ENCODE measurements around the gene C20orf144.

Gene C20orf144

GRCh38 chr20:33675136-33675959, 13.2 kb downstream of the C20orf144 start:
- no peak overlapping the region for H2AFZ ChIP-seq (ENCODE audit: low read length)
- no peaks in the 10 kb centered on the region for H4K20me1 ChIP-seq (ENCODE audit: insufficient read depth, low read length)
- H3K4me1 ChIP-seq (ENCODE audit: low read length), result peaks cover 16% of the 10 kb centered on the region
- no peak for DNase-seq
- peaks cover 33% of the 10 kb centered on the region for H3K79me2 ChIP-seq (ENCODE audit: low read length)
- no peaks in the 10 kb centered on the region for H3K9me3 ChIP-seq (replicated peaks; ENCODE audit: insufficient read depth, low read length)
- H3F3A ChIP-seq (ENCODE audit: insufficient read depth, low read length), result peaks cover 16% of the 10 kb centered on the region; the same call in 1 of the 2 replicates
- H3K27ac ChIP-seq (ENCODE audit: low read length), result no peak overlapping the region; the same call in 1 of the 2 replicates
- TF ChIP-seq EZH2phosphoT487 (IDR thresholded peaks at IDR 0.05; ENCODE audit: low read length), result no peak
- H3K4me2 ChIP-seq (ENCODE audit: low read depth, low read length), result peak overlapping the region; percentile 56; the same call in 1 of the 2 replicates
- H3K27me3 ChIP-seq (replicated peaks; ENCODE audit: insufficient read depth, low read length), result no peaks in the 10 kb centered on the region
- peak overlapping the region; percentile 53 for H3K4me3 ChIP-seq (ENCODE audit: low read length)
- H3K36me3 ChIP-seq (replicated peaks; ENCODE audit: insufficient read depth, low read length), result no peaks in the 10 kb centered on the region
- H3K9me2 ChIP-seq (replicated peaks; ENCODE audit: insufficient read depth, low read length), result no peaks in the 10 kb centered on the region
- H3K9ac ChIP-seq (ENCODE audit: low read length), result peak overlapping the region; percentile 29; the same call in 1 of the 2 replicates

DNA sequence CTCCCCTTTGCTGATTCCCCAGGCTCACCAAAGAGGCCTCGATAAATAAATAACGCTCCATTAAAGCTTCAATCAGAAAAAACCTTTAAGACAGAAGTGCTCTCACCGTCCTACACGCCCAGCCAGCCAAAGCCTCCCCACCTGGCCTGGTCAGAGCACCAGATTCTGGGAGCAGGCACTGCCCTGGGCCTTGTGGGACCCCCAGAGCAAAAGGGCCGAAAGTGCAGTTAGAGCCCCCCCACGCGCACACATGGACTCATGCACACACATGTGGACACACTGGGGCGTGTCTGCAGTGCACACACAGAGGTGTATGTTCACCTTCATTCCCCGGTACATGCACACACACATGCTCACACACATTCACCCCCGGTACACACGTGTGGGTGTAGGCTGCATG, 14.0 kb downstream of the C20orf144 start:
- Histone ChIP-seq H3K4me2 (ENCODE audit: low read depth, low read length) (no peak overlapping the region), H3K79me2 (ENCODE audit: low read length) (peaks cover 41% of the 10 kb centered on the region), H3K36me3 (replicated peaks; ENCODE audit: insufficient read depth, low read length) (no peaks in the 10 kb centered on the region), H3K4me1 (ENCODE audit: low read length) (peaks cover 16% of the 10 kb centered on the region), H2AFZ (ENCODE audit: low read length) (no peak overlapping the region), H3F3A (ENCODE audit: insufficient read depth, low read length) (peaks cover 16% of the 10 kb centered on the region; the same call in 1 of the 2 replicates), H3K4me3 (ENCODE audit: low read length) (no peak overlapping the region), H3K9ac (ENCODE audit: low read length) (no peak overlapping the region), H3K9me2 (replicated peaks; ENCODE audit: insufficient read depth, low read length) (no peaks in the 10 kb centered on the region), H3K27ac (ENCODE audit: low read length) (no peak overlapping the region), H3K9me3 (replicated peaks; ENCODE audit: insufficient read depth, low read length) (no peaks in the 10 kb centered on the region), H3K27me3 (replicated peaks; ENCODE audit: insufficient read depth, low read length) (no peaks in the 10 kb centered on the region), H4K20me1 (ENCODE audit: insufficient read depth, low read length) (no peaks in the 10 kb centered on the region)
- TF ChIP-seq EZH2 (optimal IDR thresholded peaks at IDR 0.05; ENCODE audit: low read depth, low read length), result no peak
- TF ChIP-seq EZH2phosphoT487 (IDR thresholded peaks at IDR 0.05; ENCODE audit: low read length), result no peak
- TF ChIP-seq, protein P1, sequence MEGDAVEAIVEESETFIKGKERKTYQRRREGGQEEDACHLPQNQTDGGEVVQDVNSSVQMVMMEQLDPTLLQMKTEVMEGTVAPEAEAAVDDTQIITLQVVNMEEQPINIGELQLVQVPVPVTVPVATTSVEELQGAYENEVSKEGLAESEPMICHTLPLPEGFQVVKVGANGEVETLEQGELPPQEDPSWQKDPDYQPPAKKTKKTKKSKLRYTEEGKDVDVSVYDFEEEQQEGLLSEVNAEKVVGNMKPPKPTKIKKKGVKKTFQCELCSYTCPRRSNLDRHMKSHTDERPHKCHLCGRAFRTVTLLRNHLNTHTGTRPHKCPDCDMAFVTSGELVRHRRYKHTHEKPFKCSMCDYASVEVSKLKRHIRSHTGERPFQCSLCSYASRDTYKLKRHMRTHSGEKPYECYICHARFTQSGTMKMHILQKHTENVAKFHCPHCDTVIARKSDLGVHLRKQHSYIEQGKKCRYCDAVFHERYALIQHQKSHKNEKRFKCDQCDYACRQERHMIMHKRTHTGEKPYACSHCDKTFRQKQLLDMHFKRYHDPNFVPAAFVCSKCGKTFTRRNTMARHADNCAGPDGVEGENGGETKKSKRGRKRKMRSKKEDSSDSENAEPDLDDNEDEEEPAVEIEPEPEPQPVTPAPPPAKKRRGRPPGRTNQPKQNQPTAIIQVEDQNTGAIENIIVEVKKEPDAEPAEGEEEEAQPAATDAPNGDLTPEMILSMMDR (IDR thresholded peaks at IDR 0.05; ENCODE audit: low read length), result no peak
- DNase-seq, result peak; percentile 5

- Histone ChIP-seq H2AFZ (ENCODE audit: low read length) (no peak overlapping the region), H3F3A (ENCODE audit: insufficient read depth, low read length) (peaks cover 16% of the 10 kb centered on the region; the same call in 1 of the 2 replicates), H3K27ac (ENCODE audit: low read length) (no peak overlapping the region), H3K4me1 (ENCODE audit: low read length) (peaks cover 16% of the 10 kb centered on the region), H3K9ac (ENCODE audit: low read length) (no peak overlapping the region), H4K20me1 (ENCODE audit: insufficient read depth, low read length) (no peaks in the 10 kb centered on the region), H3K79me2 (ENCODE audit: low read length) (peaks cover 45% of the 10 kb centered on the region), H3K27me3 (replicated peaks; ENCODE audit: insufficient read depth, low read length) (no peaks in the 10 kb centered on the region), H3K4me2 (ENCODE audit: low read depth, low read length) (no peak overlapping the region), H3K36me3 (replicated peaks; ENCODE audit: insufficient read depth, low read length) (no peaks in the 10 kb centered on the region), H3K9me2 (replicated peaks; ENCODE audit: insufficient read depth, low read length) (no peaks in the 10 kb centered on the region), H3K9me3 (replicated peaks; ENCODE audit: insufficient read depth, low read length) (no peaks in the 10 kb centered on the region), H3K4me3 (ENCODE audit: low read length) (no peak overlapping the region)
- TF ChIP-seq, protein P1 (IDR thresholded peaks at IDR 0.05; ENCODE audit: low read length), result no peak
- TF ChIP-seq EZH2 (optimal IDR thresholded peaks at IDR 0.05; ENCODE audit: low read depth, low read length) (no peak), EZH2phosphoT487 (IDR thresholded peaks at IDR 0.05; ENCODE audit: low read length) (no peak)
- peak; percentile 5 for DNase-seq
Observed at GRCh38 chr20:33676652-33677645, 14.8 kb downstream of the C20orf144 start.
